Chondrocyte (in vitro differentiated cells): ENCODE data around the gene USP6NL. TPM values are rescaled to one million over a fixed set of nuclear protein-coding genes. Genes with fewer than 3 reads are reported as not detected.
A peak's percentile ranks its signal among the peaks of the same experiment; 100 is the strongest.

Experiments used
- DNase-seq: peaks from one replicate; pipeline ENCODE4 v3.0.0; 2021; ENCODE audit warnings: mixed read lengths, low spot score
- H3K27ac Mint-ChIP-seq: one replicate; pipeline ENCODE4 v1.8.0; 2021; ENCODE audit warnings: mild to moderate bottlenecking, moderate library complexity, mixed read lengths; ENCODE audit not compliant: unreplicated experiment
- H3K27me3 Mint-ChIP-seq: 2 replicates; pipeline ENCODE4 v1.8.0; 2021; ENCODE audit warnings: low read depth, mixed read lengths
- H3K36me3 Mint-ChIP-seq: 2 replicates; pipeline ENCODE4 v1.8.0; 2021; ENCODE audit warnings: low read depth, mixed read lengths
- H3K4me1 Mint-ChIP-seq: 2 replicates; pipeline ENCODE4 v1.8.0; 2021; ENCODE audit warnings: low read depth, mild to moderate bottlenecking, mixed read lengths
- H3K4me3 Mint-ChIP-seq: one replicate; pipeline ENCODE4 v1.8.0; 2021; ENCODE audit warnings: mild to moderate bottlenecking, moderate library complexity, mixed read lengths; ENCODE audit not compliant: unreplicated experiment
- H3K9me3 Mint-ChIP-seq: 2 replicates; pipeline ENCODE4 v1.8.0; 2021; ENCODE audit warnings: low read depth, mixed read lengths
- CTCF ChIP-seq: fragments of 200-600 bp; sonication (generic); IDR thresholded peaks from 2 replicates; pipeline ENCODE4 v1.5.0; 2021; ENCODE audit warnings: antibody characterized with exemption, mild to moderate bottlenecking, moderate library complexity
- total RNA-seq: library from RNA; stranded (reverse); gene quantifications from 3 replicates; pipeline ENCODE4 v1.2.1, GENCODE V29; 2021

Gene USP6NL
- total RNA-seq, 1 donor from 2014 or later: 12.3 TPM

- Mint-ChIP-seq H3K27me3 (peaks cover 15% of the 10 kb centered on the region), H3K4me1 (no peaks in the 10 kb centered on the region), H3K36me3 (peaks cover 2% of the 10 kb centered on the region), H3K27ac (no peak overlapping the region), H3K4me3 (no peak overlapping the region), H3K9me3 (peaks cover 7% of the 10 kb centered on the region)
- peak; percentile 48 for TF ChIP-seq CTCF
- no peak for DNase-seq
Measured at GRCh38 chr10:11434324-11434723, 177.1 kb downstream of the USP6NL start.

- DNase-seq: no peak
- Mint-ChIP-seq H3K27me3 (peaks cover 11% of the 10 kb centered on the region), H3K36me3 (peaks cover 2% of the 10 kb centered on the region), H3K27ac (no peak overlapping the region), H3K4me1 (no peaks in the 10 kb centered on the region), H3K4me3 (no peak overlapping the region), H3K9me3 (peaks cover 11% of the 10 kb centered on the region)
- no peak for TF ChIP-seq CTCF
Measured at GRCh38 chr10:11433657-11434056, 177.8 kb downstream of the USP6NL start.

GRCh38 chr10:11431216-11431555, 180.3 kb downstream of the USP6NL start:
- DNase-seq: no peak
- peaks cover 4% of the 10 kb centered on the region for H3K27me3 Mint-ChIP-seq
- H3K4me1 Mint-ChIP-seq: no peaks in the 10 kb centered on the region
- H3K27ac Mint-ChIP-seq: no peak overlapping the region
- H3K9me3 Mint-ChIP-seq: peaks cover 11% of the 10 kb centered on the region
- no peak overlapping the region for H3K4me3 Mint-ChIP-seq
- no peak for TF ChIP-seq CTCF
- peaks cover 2% of the 10 kb centered on the region for H3K36me3 Mint-ChIP-seq

GRCh38 chr10:11430421-11431215, 180.8 kb downstream of the USP6NL start:
- DNase-seq: no peak
- peaks cover 2% of the 10 kb centered on the region for H3K36me3 Mint-ChIP-seq
- peaks cover 11% of the 10 kb centered on the region for H3K9me3 Mint-ChIP-seq

More at GRCh38 chr10:11430421-11431215, 180.8 kb downstream of the USP6NL start:
- peaks cover 4% of the 10 kb centered on the region for H3K27me3 Mint-ChIP-seq
- no peaks in the 10 kb centered on the region for H3K4me1 Mint-ChIP-seq
- no peak for TF ChIP-seq CTCF
- no peak overlapping the region for H3K27ac Mint-ChIP-seq
- no peak overlapping the region for H3K4me3 Mint-ChIP-seq
